ENCODE data around the gene RFC1. TPM values are rescaled to one million over a fixed set of nuclear protein-coding genes. Genes with fewer than 3 reads are reported as not detected.
A peak's percentile ranks its signal among the peaks of the same experiment; 100 is the strongest.

RFC1 gene
- total RNA-seq, 1 experiment from 2014 or later = 56.8 TPM

DNA sequence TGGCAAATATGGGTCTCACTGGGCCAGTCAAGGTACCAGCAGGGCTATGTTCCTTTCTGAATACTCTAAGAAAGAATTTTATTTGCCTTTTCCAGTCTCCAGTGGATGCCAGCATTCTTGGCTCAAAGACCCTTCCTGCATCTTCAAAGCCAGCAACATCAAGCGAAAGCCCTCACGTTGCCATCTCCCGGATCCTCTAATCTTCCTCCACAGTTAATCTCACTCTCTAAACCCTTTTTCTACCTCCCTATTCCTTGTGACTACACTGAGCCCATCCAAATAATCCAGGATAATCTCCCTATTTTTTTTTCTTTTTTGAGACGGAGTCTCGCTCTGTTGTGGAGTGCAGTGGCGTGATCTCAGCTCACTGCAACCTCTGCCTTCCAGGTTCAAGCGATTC, 23.4 kb downstream of the RFC1 start:
- Histone ChIP-seq H3K23me2 (ENCODE audit: insufficient read length, low read depth, low read length, poor library complexity, severe bottlenecking) (no peaks in the 10 kb centered on the region), H3K27me3 (ENCODE audit: insufficient read depth, low read length) (no peaks in the 10 kb centered on the region), H2AFZ (ENCODE audit: low read length) (no peak overlapping the region), H3K27ac (ENCODE audit: insufficient read length, low read depth, low read length) (no peak overlapping the region), H4K8ac (replicated peaks; ENCODE audit: insufficient read length, low read depth, low read length) (no peak overlapping the region), H3T11ph (ENCODE audit: low read length) (no peak overlapping the region), H2BK20ac (ENCODE audit: low read depth, low read length, poor library complexity, severe bottlenecking) (no peak overlapping the region), H2AK5ac (ENCODE audit: insufficient read length, low read length) (no peak overlapping the region), H3K9me3 (ENCODE audit: control insufficient read depth, low read depth, low read length) (no peaks in the 10 kb centered on the region), H3K23ac (ENCODE audit: insufficient read length, low read depth, low read length) (no peak overlapping the region), H3K56ac (ENCODE audit: insufficient read length, low read depth, low read length) (no peak overlapping the region), H4K91ac (ENCODE audit: insufficient read length, low read depth, low read length) (no peak overlapping the region), H3K14ac (ENCODE audit: insufficient read depth, low read length) (no peak overlapping the region), H3K9ac (ENCODE audit: extremely low read depth, insufficient read length, low read length) (no peak overlapping the region), H2BK120ac (ENCODE audit: low read depth, low read length, poor library complexity, severe bottlenecking) (no peak overlapping the region), H3K4ac (ENCODE audit: low read depth, low read length) (no peak overlapping the region), H4K5ac (ENCODE audit: insufficient read length, low read depth, low read length) (no peak overlapping the region), H2BK15ac (ENCODE audit: low read depth, low read length) (no peak overlapping the region), H3K79me1 (ENCODE audit: insufficient read depth, low read depth, low read length, poor library complexity, severe bottlenecking) (peaks cover 5% of the 10 kb centered on the region), H3K79me2 (ENCODE audit: insufficient read depth, low read length) (peaks cover 4% of the 10 kb centered on the region; the same call in 1 of the 2 replicates), H4K20me1 (ENCODE audit: control insufficient read depth, insufficient read depth, insufficient read length) (no peaks in the 10 kb centered on the region), H2BK5ac (ENCODE audit: insufficient read length, low read length) (no peak overlapping the region), H3K4me1 (ENCODE audit: insufficient read depth, low read length) (no peaks in the 10 kb centered on the region), H2BK12ac (ENCODE audit: insufficient read length, low read depth, low read length) (no peak overlapping the region), H3K18ac (ENCODE audit: insufficient read length, low read depth, low read length) (no peak overlapping the region), H3K4me2 (ENCODE audit: insufficient read depth, insufficient read length, low read length) (no peak overlapping the region)
- no peaks in the 10 kb centered on the region for H3K27me3 Mint-ChIP-seq (ENCODE audit: low read depth)
- H3K4me3 Mint-ChIP-seq = no peak overlapping the region
- H3K9me3 Mint-ChIP-seq = no peaks in the 10 kb centered on the region
- H3K36me3 Mint-ChIP-seq (ENCODE audit: insufficient read depth in 1 of 3, low read depth in 3 of 3) = peaks cover 6 to 32% (median 30%) of the 10 kb centered on the region in 3 experiments; a peak in 6 of 7 replicates
- whole genome bisulfite sequencing (ENCODE audit: extremely low coverage, insufficient read length, low lambda C conversion rate) = no CpG with 5 or more reads among the region's 7 CpGs
- peaks cover 5 to 6% of the 10 kb centered on the region in 2 experiments for H3K4me1 Mint-ChIP-seq
- H3K27ac Mint-ChIP-seq = peak overlapping the region; percentile 1 to 22 (median 5); a peak in 3 of 7 replicates
- TF ChIP-seq, protein P1, sequence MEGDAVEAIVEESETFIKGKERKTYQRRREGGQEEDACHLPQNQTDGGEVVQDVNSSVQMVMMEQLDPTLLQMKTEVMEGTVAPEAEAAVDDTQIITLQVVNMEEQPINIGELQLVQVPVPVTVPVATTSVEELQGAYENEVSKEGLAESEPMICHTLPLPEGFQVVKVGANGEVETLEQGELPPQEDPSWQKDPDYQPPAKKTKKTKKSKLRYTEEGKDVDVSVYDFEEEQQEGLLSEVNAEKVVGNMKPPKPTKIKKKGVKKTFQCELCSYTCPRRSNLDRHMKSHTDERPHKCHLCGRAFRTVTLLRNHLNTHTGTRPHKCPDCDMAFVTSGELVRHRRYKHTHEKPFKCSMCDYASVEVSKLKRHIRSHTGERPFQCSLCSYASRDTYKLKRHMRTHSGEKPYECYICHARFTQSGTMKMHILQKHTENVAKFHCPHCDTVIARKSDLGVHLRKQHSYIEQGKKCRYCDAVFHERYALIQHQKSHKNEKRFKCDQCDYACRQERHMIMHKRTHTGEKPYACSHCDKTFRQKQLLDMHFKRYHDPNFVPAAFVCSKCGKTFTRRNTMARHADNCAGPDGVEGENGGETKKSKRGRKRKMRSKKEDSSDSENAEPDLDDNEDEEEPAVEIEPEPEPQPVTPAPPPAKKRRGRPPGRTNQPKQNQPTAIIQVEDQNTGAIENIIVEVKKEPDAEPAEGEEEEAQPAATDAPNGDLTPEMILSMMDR (conservative IDR thresholded peaks at IDR 0.05) = no peak
- DNase-seq = no peak
